OCI-LY3 (cell line): ENCODE results near the gene CDR2L.

ENCODE experiments used
- CTCF ChIP-seq: fragments of 200-600, 300-600 bp; sonication (generic); IDR thresholded peaks from 2 replicates; pipeline ENCODE4 v1.5.1; 2014; ENCODE audit warnings: antibody characterized with exemption, low read length, low read depth
- EZH2phosphoT487 ChIP-seq: fragments of 200-600 bp; shearing (Covaris generic); IDR thresholded peaks from 2 replicates; pipeline ENCODE4 v1.6.1; 2018; ENCODE audit warnings: antibody characterized with exemption, mixed run types, low read depth

GRCh38 chr17:75003070-75003956 lies 15.9 kb downstream of the CDR2L start:
- TF ChIP-seq CTCF (no peak), EZH2phosphoT487 (no peak)
